Stimulated activated CD8-positive, alpha-beta memory T cell treated with anti-CD3 and anti-CD28 coated beads, Interleukin-4, amount 100 ng/mL, for 24 hours (primary cell): ENCODE results near the gene ACSL3.
"Not testable (repeated sequence)": the region's sequence is repeated elsewhere in the genome, so short reads cannot be mapped to it uniquely, and the experiment has no call there.

Experiments
- DNase-seq: peaks from one replicate; pipeline ENCODE4 v3.0.0-alpha.2; 2020; ENCODE audit warnings: low read depth

ACSL3 gene

GRCh38 chr2:222976521-222977061 lies 115.8 kb downstream of the ACSL3 start:
- no peak for DNase-seq

GRCh38 chr2:222977121-222977520 lies 116.3 kb downstream of the ACSL3 start:
- no peak for DNase-seq

- DNase-seq: no peak
Observed at GRCh38 chr2:222978850-222979249, 118.0 kb downstream of the ACSL3 start.

- no peak for DNase-seq
Observed at GRCh38 chr2:222979484-222979883, 118.6 kb downstream of the ACSL3 start.

GRCh38 chr2:222982010-222982908 lies 121.4 kb downstream of the ACSL3 start:
- DNase-seq: no peak

- DNase-seq: no peak
Observed at GRCh38 chr2:222982909-222983265, 122.1 kb downstream of the ACSL3 start.

- DNase-seq: no peak
Observed at GRCh38 chr2:222984908-222985307, 124.1 kb downstream of the ACSL3 start.

GRCh38 chr2:222989431-222989830 lies 128.6 kb downstream of the ACSL3 start:
- DNase-seq: no peak

- DNase-seq: not testable (repeated sequence)
Observed at GRCh38 chr2:222990206-222990605, 129.4 kb downstream of the ACSL3 start.

GRCh38 chr2:222992137-222992536 lies 131.3 kb downstream of the ACSL3 start:
- DNase-seq: no peak
